WTC11 (cell line): ENCODE measurements around the gene GPR149.

Experiments
- CREB1 ChIP-seq: sonication (generic); formaldehyde crosslinking; IDR thresholded peaks from 2 replicates; pipeline ENCODE4 v1.8.0; 2023; ENCODE audit warnings: mild to moderate bottlenecking, missing genetic modification reagents
- ELF4 ChIP-seq: sonication (generic); formaldehyde crosslinking; IDR thresholded peaks from 2 replicates; pipeline ENCODE4 v1.8.1; 2022; ENCODE audit warnings: low read depth, mild to moderate bottlenecking, moderate library complexity, missing genetic modification reagents
- JUN ChIP-seq: sonication (generic); formaldehyde crosslinking; IDR thresholded peaks from 2 replicates; pipeline ENCODE4 v1.8.0; 2023; ENCODE audit warnings: mild to moderate bottlenecking, missing genetic modification reagents
- NR3C1 ChIP-seq: sonication (generic); formaldehyde crosslinking; conservative IDR thresholded peaks from 2 replicates; pipeline ENCODE4 v1.8.1; 2023; ENCODE audit warnings: low read depth, mild to moderate bottlenecking, missing genetic modification reagents
- PRRX2 ChIP-seq: fragments of 250-450 bp; sonication (Bioruptor Pico); IDR thresholded peaks from 2 replicates; pipeline ENCODE4 v1.8.0; 2021; ENCODE audit warnings: mild to moderate bottlenecking
- RELA ChIP-seq: sonication (generic); formaldehyde crosslinking; IDR thresholded peaks from 2 replicates; pipeline ENCODE4 v1.8.1; 2022; ENCODE audit warnings: missing genetic modification reagents, mild to moderate bottlenecking, borderline replicate concordance
- TEAD1 ChIP-seq: sonication (generic); formaldehyde crosslinking; IDR thresholded peaks from 2 replicates; pipeline ENCODE4 v1.8.0; 2022; ENCODE audit warnings: mild to moderate bottlenecking, missing genetic modification reagents
- USF2 ChIP-seq: sonication (generic); formaldehyde crosslinking; IDR thresholded peaks from 2 replicates; pipeline ENCODE4 v1.8.1; 2023; ENCODE audit warnings: mild to moderate bottlenecking, missing genetic modification reagents, moderate library complexity
- ZNF512 ChIP-seq: sonication (generic); formaldehyde crosslinking; IDR thresholded peaks from 2 replicates; pipeline ENCODE4 v1.8.1; 2022; ENCODE audit warnings: missing genetic modification reagents, borderline replicate concordance
- TF ChIP-seq, protein P1 (sequence below): fragments of 200-600 bp; IDR thresholded peaks from 2 replicates; pipeline ENCODE4 v1.8.0; 2022; ENCODE audit warnings: antibody characterized with exemption
- TF ChIP-seq, protein P2 (sequence below): sonication (generic); formaldehyde crosslinking; IDR thresholded peaks from 2 replicates; pipeline ENCODE4 v1.8.1; 2022; ENCODE audit warnings: low read depth, missing genetic modification reagents, borderline replicate concordance
- TF ChIP-seq, protein P3 (sequence below): sonication (generic); formaldehyde crosslinking; IDR thresholded peaks from 2 replicates; pipeline ENCODE4 v1.8.1; 2023; ENCODE audit warnings: mild to moderate bottlenecking, missing genetic modification reagents
- TF ChIP-seq, protein P4 (sequence below): sonication (generic); formaldehyde crosslinking; IDR thresholded peaks from 2 replicates; pipeline ENCODE4 v1.8.1; 2023; ENCODE audit warnings: mild to moderate bottlenecking, missing genetic modification reagents, moderate library complexity
- TF ChIP-seq, protein P5 (sequence below): sonication (generic); formaldehyde crosslinking; IDR thresholded peaks from 2 replicates; pipeline ENCODE4 v1.8.0; 2022; ENCODE audit warnings: missing genetic modification reagents

DNA sequence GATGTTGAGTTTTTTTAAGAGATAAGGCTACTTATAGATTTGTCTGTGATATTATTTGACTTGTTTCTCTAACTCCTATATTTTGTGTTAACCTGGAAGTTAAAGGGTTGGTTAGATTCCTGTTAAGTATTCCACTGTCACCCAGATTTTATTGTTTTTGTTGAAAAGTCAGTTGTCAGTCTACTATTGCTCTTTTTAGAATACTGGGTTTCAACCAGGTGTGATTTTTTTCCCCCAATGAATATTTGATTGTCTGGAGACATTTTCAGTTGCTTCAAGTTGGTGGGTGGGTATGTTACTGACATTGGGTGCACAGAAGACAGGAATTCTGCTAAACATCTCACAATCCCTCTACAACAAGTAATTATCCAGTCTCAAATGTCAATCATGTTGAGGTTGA, 43.8 kb upstream of the GPR149 start:
- TF ChIP-seq, protein P1, sequence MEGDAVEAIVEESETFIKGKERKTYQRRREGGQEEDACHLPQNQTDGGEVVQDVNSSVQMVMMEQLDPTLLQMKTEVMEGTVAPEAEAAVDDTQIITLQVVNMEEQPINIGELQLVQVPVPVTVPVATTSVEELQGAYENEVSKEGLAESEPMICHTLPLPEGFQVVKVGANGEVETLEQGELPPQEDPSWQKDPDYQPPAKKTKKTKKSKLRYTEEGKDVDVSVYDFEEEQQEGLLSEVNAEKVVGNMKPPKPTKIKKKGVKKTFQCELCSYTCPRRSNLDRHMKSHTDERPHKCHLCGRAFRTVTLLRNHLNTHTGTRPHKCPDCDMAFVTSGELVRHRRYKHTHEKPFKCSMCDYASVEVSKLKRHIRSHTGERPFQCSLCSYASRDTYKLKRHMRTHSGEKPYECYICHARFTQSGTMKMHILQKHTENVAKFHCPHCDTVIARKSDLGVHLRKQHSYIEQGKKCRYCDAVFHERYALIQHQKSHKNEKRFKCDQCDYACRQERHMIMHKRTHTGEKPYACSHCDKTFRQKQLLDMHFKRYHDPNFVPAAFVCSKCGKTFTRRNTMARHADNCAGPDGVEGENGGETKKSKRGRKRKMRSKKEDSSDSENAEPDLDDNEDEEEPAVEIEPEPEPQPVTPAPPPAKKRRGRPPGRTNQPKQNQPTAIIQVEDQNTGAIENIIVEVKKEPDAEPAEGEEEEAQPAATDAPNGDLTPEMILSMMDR = no peak
- TF ChIP-seq PRRX2 (CRISPR knock-in tag) = no peak
- TF ChIP-seq, protein P2, sequence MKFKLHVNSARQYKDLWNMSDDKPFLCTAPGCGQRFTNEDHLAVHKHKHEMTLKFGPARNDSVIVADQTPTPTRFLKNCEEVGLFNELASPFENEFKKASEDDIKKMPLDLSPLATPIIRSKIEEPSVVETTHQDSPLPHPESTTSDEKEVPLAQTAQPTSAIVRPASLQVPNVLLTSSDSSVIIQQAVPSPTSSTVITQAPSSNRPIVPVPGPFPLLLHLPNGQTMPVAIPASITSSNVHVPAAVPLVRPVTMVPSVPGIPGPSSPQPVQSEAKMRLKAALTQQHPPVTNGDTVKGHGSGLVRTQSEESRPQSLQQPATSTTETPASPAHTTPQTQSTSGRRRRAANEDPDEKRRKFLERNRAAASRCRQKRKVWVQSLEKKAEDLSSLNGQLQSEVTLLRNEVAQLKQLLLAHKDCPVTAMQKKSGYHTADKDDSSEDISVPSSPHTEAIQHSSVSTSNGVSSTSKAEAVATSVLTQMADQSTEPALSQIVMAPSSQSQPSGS (CRISPR knock-in tag) = no peak
- TF ChIP-seq CREB1 = no peak
- TF ChIP-seq JUN (CRISPR knock-in tag) = no peak
- no peak for TF ChIP-seq ZNF512 (CRISPR knock-in tag)
- TF ChIP-seq, protein P3, sequence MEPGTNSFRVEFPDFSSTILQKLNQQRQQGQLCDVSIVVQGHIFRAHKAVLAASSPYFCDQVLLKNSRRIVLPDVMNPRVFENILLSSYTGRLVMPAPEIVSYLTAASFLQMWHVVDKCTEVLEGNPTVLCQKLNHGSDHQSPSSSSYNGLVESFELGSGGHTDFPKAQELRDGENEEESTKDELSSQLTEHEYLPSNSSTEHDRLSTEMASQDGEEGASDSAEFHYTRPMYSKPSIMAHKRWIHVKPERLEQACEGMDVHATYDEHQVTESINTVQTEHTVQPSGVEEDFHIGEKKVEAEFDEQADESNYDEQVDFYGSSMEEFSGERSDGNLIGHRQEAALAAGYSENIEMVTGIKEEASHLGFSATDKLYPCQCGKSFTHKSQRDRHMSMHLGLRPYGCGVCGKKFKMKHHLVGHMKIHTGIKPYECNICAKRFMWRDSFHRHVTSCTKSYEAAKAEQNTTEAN (CRISPR knock-in tag) = no peak
- no peak for TF ChIP-seq TEAD1 (CRISPR knock-in tag)
- TF ChIP-seq, protein P4, sequence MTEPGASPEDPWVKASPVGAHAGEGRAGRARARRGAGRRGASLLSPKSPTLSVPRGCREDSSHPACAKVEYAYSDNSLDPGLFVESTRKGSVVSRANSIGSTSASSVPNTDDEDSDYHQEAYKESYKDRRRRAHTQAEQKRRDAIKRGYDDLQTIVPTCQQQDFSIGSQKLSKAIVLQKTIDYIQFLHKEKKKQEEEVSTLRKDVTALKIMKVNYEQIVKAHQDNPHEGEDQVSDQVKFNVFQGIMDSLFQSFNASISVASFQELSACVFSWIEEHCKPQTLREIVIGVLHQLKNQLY (CRISPR knock-in tag) = no peak
- TF ChIP-seq USF2 (CRISPR knock-in tag) = no peak
- no peak for TF ChIP-seq ELF4 (CRISPR knock-in tag)
- TF ChIP-seq, protein P5, sequence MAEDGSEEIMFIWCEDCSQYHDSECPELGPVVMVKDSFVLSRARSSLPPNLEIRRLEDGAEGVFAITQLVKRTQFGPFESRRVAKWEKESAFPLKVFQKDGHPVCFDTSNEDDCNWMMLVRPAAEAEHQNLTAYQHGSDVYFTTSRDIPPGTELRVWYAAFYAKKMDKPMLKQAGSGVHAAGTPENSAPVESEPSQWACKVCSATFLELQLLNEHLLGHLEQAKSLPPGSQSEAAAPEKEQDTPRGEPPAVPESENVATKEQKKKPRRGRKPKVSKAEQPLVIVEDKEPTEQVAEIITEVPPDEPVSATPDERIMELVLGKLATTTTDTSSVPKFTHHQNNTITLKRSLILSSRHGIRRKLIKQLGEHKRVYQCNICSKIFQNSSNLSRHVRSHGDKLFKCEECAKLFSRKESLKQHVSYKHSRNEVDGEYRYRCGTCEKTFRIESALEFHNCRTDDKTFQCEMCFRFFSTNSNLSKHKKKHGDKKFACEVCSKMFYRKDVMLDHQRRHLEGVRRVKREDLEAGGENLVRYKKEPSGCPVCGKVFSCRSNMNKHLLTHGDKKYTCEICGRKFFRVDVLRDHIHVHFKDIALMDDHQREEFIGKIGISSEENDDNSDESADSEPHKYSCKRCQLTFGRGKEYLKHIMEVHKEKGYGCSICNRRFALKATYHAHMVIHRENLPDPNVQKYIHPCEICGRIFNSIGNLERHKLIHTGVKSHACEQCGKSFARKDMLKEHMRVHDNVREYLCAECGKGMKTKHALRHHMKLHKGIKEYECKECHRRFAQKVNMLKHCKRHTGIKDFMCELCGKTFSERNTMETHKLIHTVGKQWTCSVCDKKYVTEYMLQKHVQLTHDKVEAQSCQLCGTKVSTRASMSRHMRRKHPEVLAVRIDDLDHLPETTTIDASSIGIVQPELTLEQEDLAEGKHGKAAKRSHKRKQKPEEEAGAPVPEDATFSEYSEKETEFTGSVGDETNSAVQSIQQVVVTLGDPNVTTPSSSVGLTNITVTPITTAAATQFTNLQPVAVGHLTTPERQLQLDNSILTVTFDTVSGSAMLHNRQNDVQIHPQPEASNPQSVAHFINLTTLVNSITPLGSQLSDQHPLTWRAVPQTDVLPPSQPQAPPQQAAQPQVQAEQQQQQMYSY (CRISPR knock-in tag) = no peak
- no peak for TF ChIP-seq RELA (CRISPR knock-in tag)
- TF ChIP-seq NR3C1 (CRISPR knock-in tag) = no peak
